Testis (tissue), 2 donors: ENCODE results near the gene AGPAT2.

Experiments
- CTCF ChIP-seq, 3 experiments: fragments of 450-650 bp in 2 of 3; fragments of 200-600 bp in 1 of 3; sonication (generic) in 1 of 3; IDR thresholded peaks; one replicate each; pipeline ENCODE4 v1.5.1; 2016 to 2019; ENCODE audit warnings: antibody characterized with exemption in 3 of 3, mild to moderate bottlenecking in 2 of 3, moderate library complexity in 1 of 3
- POLR2A ChIP-seq: fragments of 450-650 bp; IDR thresholded peaks from one replicate; pipeline ENCODE4 v1.6.1; 2017; ENCODE audit warnings: antibody characterized with exemption, mild to moderate bottlenecking, moderate library complexity

- TF ChIP-seq POLR2A (no peak), CTCF (IDR thresholded peaks at IDR 0.05) (no peak)
These were observed 8.2 kb upstream of the AGPAT2 start for GRCh38 chr9:136695435-136695895.
